Stimulated activated CD8-positive, alpha-beta memory T cell treated with anti-CD3 and anti-CD28 coated beads, Interleukin-4, amount 100 ng/mL, for 24 hours (primary cell): ENCODE measurements around the gene C6orf15.

Source experiments
- DNase-seq: peaks from one replicate; pipeline ENCODE4 v3.0.0-alpha.2; 2020; ENCODE audit warnings: low read depth

Gene C6orf15

GRCh38 chr6:31107052-31107451 is 5.3 kb downstream of the C6orf15 start:
- no peak for DNase-seq

- no peak for DNase-seq
Observed at GRCh38 chr6:31103136-31103535, 9.2 kb downstream of the C6orf15 start.

GRCh38 chr6:31098449-31098938 is 13.9 kb downstream of the C6orf15 start:
- DNase-seq, result no peak

DNA sequence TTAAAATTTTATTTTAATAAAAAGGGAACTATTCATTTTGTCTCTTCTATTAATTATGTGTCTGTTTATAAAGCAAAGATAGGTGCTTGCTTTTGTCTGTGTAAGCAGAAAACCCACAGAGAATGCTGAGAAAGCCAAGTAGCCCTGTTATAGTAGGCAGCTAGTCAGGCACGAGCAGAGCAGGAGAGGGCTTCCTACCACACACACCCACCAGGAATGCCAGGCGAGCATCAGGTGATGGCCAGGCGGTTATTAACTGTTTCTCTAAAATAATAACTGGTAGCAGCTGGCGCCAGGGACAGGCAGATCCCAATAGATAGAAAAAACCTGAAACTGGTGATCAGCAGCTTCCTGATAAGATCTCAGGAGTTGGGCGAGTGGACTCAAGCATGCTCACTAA is 15.7 kb downstream of the C6orf15 start:
- no peak for DNase-seq

- no peak for DNase-seq
Observed at GRCh38 chr6:31096215-31096614, 16.2 kb downstream of the C6orf15 start.

DNA sequence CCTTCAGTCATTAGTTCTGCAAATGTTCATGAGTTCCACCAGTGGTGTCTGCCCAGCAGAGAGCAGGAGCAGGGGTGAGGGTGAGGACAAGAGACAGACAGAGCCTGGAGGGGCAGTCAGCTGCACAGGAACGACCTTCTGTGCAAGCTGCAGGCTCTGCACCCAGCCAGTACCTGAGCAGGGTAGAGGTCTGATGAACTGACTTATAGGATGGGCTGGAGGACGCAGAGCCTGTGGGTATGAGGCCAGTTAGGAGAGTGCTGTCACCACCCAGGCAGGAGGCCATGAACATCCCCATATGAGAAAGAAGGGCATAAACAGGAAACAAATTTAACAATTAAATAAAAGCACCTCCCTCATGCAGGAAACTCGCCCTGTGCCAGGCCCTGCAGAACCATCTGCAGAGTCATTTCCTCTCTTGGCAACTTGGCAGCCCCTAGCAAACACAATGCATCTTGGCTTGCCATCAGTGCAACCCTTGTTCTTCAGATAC is 17.9 kb downstream of the C6orf15 start:
- no peak for DNase-seq

- no peak for DNase-seq
Observed at GRCh38 chr6:31092769-31093505, 19.4 kb downstream of the C6orf15 start.

GRCh38 chr6:31092238-31092637 is 20.1 kb downstream of the C6orf15 start:
- no peak for DNase-seq

DNA sequence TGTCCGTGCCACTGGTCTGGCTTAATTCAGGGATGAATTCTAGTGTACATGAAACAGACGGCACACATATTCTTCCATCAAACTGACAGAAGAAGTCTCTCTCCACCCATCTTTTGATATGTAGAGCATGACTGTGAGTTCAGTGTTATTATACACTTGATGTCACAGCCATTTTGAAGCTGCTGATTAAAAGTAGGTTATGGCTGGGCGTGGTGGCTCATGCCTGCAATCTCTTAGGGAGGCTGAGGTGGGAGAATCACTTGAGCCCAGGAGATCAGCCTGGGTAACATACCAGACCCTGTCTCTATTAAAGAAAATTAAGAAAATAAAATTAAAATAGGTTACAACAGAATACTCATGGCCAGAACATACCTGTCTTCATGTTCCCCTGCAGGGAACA is 20.7 kb downstream of the C6orf15 start:
- no peak for DNase-seq

DNA sequence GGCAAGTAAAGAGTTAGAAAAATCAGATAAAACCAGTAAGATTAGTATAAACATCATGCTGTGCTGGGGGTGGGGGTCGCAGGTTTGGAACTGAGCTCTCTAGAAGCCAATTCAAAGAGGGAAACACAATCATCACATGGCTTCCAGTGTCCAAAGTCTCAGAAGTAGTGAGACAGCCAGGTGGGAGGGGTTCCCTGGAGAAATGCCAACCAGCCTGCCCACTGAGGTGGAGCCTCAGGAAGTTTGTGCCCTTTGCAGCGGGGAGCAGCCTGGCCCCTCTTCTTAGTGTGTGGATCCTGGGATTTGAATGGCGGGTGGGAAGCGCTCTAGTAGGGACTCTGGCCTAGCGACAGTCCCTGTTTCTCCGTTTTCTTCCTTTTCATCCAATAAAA is 21.4 kb downstream of the C6orf15 start:
- no peak for DNase-seq

DNA sequence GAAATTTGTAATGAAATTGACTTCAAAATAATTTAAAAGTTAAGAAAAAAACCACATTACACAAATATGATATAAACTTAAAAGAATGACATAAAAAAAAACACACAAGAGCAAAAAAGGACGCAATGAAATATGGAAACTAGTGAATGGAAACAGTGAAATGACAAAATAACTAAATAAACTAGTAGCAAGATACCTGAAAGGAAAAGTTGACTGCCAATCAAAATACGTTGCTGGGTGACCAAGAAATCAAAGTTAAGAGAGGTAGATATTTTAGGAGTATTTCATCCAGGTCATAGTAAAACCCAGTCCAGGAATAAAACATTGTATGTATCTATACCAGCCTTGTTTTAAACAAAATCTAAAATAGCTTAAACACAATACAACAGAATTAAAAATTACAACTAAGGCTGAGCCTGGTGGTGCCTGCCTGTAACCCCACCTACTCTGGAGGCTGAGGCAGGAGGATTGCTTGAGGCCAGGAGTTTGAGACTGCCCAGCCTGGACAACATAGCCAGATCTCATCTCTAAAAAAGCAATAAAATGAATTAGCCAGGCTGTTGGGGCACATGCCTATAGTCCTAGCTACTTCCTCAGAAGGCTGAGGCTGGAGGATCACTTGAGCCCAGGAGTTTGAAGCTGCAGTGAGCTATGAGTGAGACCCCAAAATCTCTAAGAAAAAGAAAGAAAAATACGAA is 22.0 kb downstream of the C6orf15 start:
- no peak for DNase-seq

DNA sequence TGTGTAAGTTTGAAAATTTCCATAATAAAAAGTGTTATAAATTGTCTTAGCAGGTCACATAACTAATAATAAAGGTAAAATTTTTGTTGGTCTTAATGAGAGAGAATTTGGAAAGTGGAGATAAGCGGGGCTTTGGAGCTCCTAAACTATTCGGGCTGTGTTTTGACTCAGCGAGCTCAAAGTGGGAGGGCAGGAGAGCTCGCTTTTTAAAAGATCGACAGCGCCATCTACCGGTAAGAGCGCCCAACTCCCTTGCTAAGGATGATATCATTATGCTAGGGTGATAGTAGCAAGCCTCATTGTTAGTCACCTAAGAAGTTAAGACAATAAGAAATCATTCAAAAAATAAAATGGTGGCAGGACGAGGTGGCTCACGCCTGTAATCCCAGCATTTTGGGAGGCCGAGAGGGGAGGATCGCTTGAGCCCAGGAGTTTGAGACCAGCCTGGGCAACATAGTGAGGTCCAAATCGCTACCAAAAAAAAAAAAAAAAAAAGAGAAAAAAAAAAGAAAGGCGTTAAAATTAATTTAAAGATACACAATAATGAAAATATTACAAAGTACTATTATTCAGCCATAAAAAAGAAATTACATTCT is 24.8 kb downstream of the C6orf15 start:
- DNase-seq, result peak; percentile 77

DNA sequence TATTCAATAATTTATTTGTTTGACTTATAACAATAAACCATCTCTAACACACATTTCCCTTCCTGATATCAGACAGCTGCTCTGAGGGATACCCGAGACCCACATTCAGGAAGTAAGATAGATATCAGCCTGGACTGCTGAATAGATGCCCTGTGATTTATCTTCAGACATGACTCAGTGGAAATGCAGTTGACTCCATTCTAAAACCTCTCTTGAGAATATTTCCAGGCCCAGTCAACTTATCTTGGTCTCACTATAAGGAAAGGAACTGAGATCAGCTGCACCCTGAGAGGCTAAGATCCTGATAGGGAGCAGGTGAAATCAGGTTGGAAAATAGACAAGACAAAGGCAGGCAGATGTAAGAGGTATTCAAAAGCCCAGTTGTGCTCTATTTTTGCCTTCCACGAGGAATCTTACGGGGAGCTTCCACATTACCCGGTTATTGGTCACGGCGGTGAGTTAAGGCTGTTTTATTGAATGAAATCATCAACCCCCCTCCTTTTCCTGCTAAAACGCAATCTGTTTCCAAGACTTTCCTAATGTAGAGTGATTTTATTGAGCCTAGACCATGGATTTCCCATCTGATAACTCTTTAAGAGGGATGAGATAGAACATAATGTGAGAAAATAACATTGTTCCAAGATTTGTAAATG is 25.5 kb downstream of the C6orf15 start:
- DNase-seq, result no peak

DNA sequence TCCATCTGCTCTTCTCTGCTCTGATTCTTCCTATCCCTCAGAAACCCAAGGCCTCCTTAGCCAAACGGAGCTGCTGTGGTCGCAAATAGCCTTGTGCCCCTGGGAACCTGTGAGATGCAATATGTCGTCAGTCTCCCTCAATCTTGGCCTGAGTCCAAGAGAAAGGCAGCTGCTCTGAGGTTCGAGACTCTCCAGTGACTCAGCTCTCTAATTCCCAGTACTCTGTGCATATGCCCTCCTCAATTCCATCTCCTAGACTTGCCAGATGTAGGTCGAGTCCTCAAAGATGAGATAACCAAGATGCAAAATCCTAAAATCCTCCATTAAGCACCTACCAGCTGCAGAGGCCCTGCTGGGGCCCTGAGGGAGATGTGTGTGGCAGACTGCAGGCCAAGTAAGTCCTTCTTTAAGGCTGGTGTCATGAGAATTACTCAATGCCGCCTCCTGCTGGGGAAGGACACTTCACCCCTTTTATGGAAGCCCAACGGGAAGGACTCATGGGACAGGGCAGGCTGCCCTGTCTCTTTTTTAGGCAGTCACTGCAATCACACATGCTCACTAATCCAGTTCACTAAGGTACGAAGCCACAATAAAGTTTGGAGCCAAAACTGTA is 28.5 kb downstream of the C6orf15 start:
- no peak for DNase-seq

DNA sequence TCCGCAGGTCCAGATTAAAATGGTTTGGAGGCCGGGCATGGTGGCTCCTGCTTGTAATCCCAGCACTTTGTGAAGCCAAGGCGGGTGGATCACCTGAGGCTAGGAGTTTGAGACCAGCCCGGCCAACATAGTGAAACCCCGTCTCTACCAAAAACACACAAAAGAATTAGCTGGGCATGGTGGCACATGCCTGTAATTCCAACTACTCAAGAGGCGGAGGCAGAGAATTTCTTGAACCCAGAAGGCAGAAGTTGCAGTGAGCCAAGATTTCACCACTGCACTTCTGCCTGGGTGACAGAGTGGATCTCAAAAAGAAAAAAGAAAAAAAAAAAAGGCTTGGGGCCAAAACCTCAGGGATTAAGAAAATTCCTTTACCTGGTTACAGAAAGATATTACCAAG is 30.5 kb downstream of the C6orf15 start:
- no peak for DNase-seq

DNA sequence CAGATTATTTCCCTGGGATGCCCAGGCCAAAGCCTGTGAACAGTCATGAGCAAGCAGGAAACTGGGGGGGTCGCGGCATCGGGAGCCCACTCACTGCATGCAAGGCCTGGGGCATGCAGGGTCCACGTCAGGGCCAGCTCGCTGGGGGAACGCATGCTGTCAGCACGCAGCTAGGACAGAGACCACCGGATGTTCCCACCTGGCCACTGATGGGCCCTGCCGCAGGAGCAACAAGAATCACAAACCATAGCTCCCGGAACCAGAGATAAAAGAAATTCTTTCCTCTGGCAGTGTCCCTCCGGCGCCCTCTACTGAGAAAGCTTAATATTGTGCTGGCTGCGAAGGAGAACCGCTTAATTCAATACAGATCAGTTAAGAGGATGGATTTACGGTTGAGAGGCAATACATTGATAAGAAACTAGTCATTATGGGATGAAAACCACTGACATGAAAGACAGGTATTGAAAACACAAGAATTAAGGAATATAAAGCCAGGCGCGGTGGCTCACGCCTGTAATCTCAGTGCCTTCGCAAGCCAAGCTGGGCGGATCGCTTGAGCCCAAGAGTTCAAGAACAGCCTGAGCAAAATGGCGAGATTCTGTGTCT is 32.6 kb downstream of the C6orf15 start:
- DNase-seq, result peak; percentile 42

GRCh38 chr6:31076611-31077010 is 35.8 kb downstream of the C6orf15 start:
- DNase-seq, result no peak

DNA sequence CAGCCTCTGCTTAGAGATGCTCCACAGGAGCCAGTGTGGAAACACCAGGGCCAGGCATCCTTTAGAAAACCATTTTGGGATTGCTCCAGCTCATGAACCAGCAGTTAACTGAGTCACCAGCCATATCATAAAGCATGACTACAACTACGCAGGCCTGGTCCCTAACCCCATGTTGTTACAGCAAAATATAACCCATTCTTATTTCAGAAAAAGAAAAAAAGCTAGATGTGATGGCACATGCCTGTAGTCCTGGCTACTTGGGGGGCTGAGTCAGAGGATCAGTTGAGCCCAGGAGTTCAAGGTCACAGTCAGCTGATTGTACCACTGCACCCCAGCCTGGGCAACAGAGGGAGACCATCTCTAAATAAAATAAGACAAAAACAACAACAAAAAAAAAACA is 36.8 kb downstream of the C6orf15 start:
- DNase-seq, result no peak

GRCh38 chr6:31074401-31074800 is 38.0 kb downstream of the C6orf15 start:
- DNase-seq, result no peak

- DNase-seq, result no peak
Observed at GRCh38 chr6:31070711-31071197, 41.6 kb downstream of the C6orf15 start.

GRCh38 chr6:31068669-31069340 is 43.6 kb downstream of the C6orf15 start:
- peak; percentile 55 for DNase-seq
